Spleen (tissue), 7 donors: ENCODE data around the gene TRMT10B.

Experiments
- POLR2A ChIP-seq, 3 donors: fragments of 450-650 bp; IDR thresholded peaks; one replicate each; pipeline ENCODE4 v1.5.1; 2017; ENCODE audit warnings: antibody characterized with exemption in 3 of 3, mild to moderate bottlenecking in 1 of 3
- TF ChIP-seq, protein P1 (sequence below), 11 experiments: fragments of 200-600 bp in 7 of 11; fragments of 450-650 bp in 4 of 11; sonication (generic) in 4 of 11; IDR thresholded peaks in 8 of 11; conservative IDR thresholded peaks in 3 of 11; 1 replicate in 7 of 11; 2 replicates in 4 of 11; pipeline versions ENCODE4 v1.4.0 to v1.8.0; 2016 to 2021; ENCODE audit warnings: antibody characterized with exemption in 11 of 11, inconsistent platforms in 4 of 11, mild to moderate bottlenecking in 1 of 11
- donor health status: DM: no; HTN: no; CAD: no; lungs with moderate emphysema.
- donor health status: DM: no; HTN: no; CAD: no.
- donor health status: DM: no; HTN: no; CAD: no.

DNA sequence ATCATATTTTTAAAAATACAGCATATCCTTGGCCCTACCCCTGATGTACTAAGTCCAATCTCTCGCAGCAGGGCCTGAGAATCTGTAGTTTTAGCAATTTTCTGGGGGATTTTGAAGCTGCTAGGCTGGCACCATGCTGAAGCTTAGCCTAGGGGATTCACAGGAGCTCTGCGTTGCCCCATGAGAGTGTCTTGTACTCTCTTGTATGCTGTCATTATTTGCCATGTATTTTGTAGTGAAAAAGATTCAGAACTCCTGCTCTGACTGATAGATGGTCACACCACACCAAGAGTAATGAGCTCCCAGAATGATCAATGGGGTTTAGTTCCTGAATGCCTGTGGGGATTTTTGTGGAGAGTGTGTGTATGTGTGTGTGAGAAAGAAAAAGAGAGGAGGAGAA lies 20.7 kb upstream of the TRMT10B start:
- TF ChIP-seq, protein P1, sequence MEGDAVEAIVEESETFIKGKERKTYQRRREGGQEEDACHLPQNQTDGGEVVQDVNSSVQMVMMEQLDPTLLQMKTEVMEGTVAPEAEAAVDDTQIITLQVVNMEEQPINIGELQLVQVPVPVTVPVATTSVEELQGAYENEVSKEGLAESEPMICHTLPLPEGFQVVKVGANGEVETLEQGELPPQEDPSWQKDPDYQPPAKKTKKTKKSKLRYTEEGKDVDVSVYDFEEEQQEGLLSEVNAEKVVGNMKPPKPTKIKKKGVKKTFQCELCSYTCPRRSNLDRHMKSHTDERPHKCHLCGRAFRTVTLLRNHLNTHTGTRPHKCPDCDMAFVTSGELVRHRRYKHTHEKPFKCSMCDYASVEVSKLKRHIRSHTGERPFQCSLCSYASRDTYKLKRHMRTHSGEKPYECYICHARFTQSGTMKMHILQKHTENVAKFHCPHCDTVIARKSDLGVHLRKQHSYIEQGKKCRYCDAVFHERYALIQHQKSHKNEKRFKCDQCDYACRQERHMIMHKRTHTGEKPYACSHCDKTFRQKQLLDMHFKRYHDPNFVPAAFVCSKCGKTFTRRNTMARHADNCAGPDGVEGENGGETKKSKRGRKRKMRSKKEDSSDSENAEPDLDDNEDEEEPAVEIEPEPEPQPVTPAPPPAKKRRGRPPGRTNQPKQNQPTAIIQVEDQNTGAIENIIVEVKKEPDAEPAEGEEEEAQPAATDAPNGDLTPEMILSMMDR (IDR thresholded peaks at IDR 0.05 in 8 of 11, conservative IDR thresholded peaks at IDR 0.05 in 3 of 11), result no peak
- TF ChIP-seq POLR2A (IDR thresholded peaks at IDR 0.05), result no peak
